A172 (cell line): ENCODE measurements around the gene RNF157. TPM values are rescaled to one million over a fixed set of nuclear protein-coding genes. Genes with fewer than 3 reads are reported as not detected.
A peak's percentile ranks its signal among the peaks of the same experiment; 100 is the strongest.

Experiments used
- DNase-seq: peaks from one replicate; pipeline ENCODE4 v3.0.0-alpha.2; 2015; ENCODE audit warnings: low spot score
- total RNA-seq: library from RNA; depleted of rRNA; stranded (reverse); fragments of >200 nt; shearing (Covaris generic); gene quantifications from 2 replicates; pipeline ENCODE4 v1.2.3, GENCODE V29; 2014

The RNF157 gene
- total RNA-seq, 1 experiment from 2014 or later, result 8.3 TPM

- DNase-seq, result no peak
Measured at GRCh38 chr17:76123749-76124581, 116.3 kb downstream of the RNF157 start.

- no peak for DNase-seq
Measured at GRCh38 chr17:76123191-76123499, 117.1 kb downstream of the RNF157 start.

- DNase-seq, result no peak
Measured at GRCh38 chr17:76122431-76123190, 117.7 kb downstream of the RNF157 start.

- no peak for DNase-seq
Measured at GRCh38 chr17:76121932-76122430, 118.3 kb downstream of the RNF157 start.

- no peak for DNase-seq
Measured at GRCh38 chr17:76120658-76121008, 119.7 kb downstream of the RNF157 start.

- no peak for DNase-seq
Measured at GRCh38 chr17:76119409-76120371, 120.6 kb downstream of the RNF157 start.

GRCh38 chr17:76115138-76115754, 125.0 kb downstream of the RNF157 start:
- DNase-seq, result no peak

GRCh38 chr17:76111956-76112355, 128.3 kb downstream of the RNF157 start:
- no peak for DNase-seq

- DNase-seq, result no peak
Measured at GRCh38 chr17:76107509-76107908, 132.8 kb downstream of the RNF157 start.

GRCh38 chr17:76106703-76107102, 133.6 kb downstream of the RNF157 start:
- no peak for DNase-seq

GRCh38 chr17:76104896-76105231, 135.4 kb downstream of the RNF157 start:
- no peak for DNase-seq

- no peak for DNase-seq
Measured at GRCh38 chr17:76104140-76104895, 136.0 kb downstream of the RNF157 start.

GRCh38 chr17:76103274-76104139, 136.8 kb downstream of the RNF157 start, which contains the start of gene EXOC7:
EXOC7 (minus strand) TSS chr17:76103787; CDS start chr17:76103692, 95 bp downstream.
- DNase-seq, result peak; percentile 80

GRCh38 chr17:76102944-76103273, 137.4 kb downstream of the RNF157 start:
- DNase-seq, result no peak

GRCh38 chr17:76097716-76098295, 142.5 kb downstream of the RNF157 start:
- DNase-seq, result no peak

GRCh38 chr17:76095943-76096342, 144.3 kb downstream of the RNF157 start:
- no peak for DNase-seq

- DNase-seq, result no peak
Measured at GRCh38 chr17:76094046-76094445, 146.2 kb downstream of the RNF157 start.

- no peak for DNase-seq
Measured at GRCh38 chr17:76092526-76093413, 147.5 kb downstream of the RNF157 start.
